Tibial nerve (tissue), 4 donors: ENCODE results near the gene EMD. TPM values are rescaled to one million over a fixed set of nuclear protein-coding genes. Genes with fewer than 3 reads are reported as not detected.

Experiments used
- DNase-seq, 2 donors: peaks; one replicate each; pipeline ENCODE4 v3.0.0-alpha.2; 2019; ENCODE audit warnings: low spot score in 2 of 2
- H3K27ac ChIP-seq, 4 donors: fragments of 200-600 bp; sonication (generic) in 3 of 4; one replicate each; pipeline ENCODE4 v1.5.1; 2017 to 2019; ENCODE audit warnings: mild to moderate bottlenecking in 1 of 4
- H3K27me3 ChIP-seq, 2 donors: fragments of 200-600 bp; sonication (generic) in 1 of 2; one replicate each; pipeline versions ENCODE4 v1.5.1 to v1.6.0; 2017 to 2019
- H3K36me3 ChIP-seq, 3 donors: fragments of 200-600 bp; sonication (generic); one replicate each; pipeline ENCODE4 v1.5.1; 2018 to 2019
- H3K4me1 ChIP-seq, 4 donors: fragments of 200-600 bp; sonication (generic) in 3 of 4; one replicate each; pipeline ENCODE4 v1.5.1; 2017 to 2019
- H3K4me3 ChIP-seq, 4 donors: fragments of 200-600 bp; sonication (generic) in 3 of 4; one replicate each; pipeline ENCODE4 v1.5.1; 2017 to 2019; ENCODE audit warnings: mild to moderate bottlenecking in 1 of 4, moderate library complexity in 1 of 4
- H3K9me3 ChIP-seq, 4 donors: fragments of 200-600 bp; sonication (generic) in 3 of 4; one replicate each; pipeline ENCODE4 v1.5.1; 2017 to 2019
- EP300 ChIP-seq, 2 donors: sonication (generic); formaldehyde crosslinking; IDR thresholded peaks; one replicate each; pipeline ENCODE4 v1.6.1; 2017; ENCODE audit warnings: antibody characterized with exemption in 2 of 2, mild to moderate bottlenecking in 1 of 2
- POLR2A ChIP-seq, 2 donors: fragments of 450-650 bp; IDR thresholded peaks; one replicate each; pipeline ENCODE4 v1.6.1; 2017; ENCODE audit warnings: antibody characterized with exemption in 2 of 2, mild to moderate bottlenecking in 2 of 2, moderate library complexity in 2 of 2
- WGBS, 2 donors: methylation state at CpG; one replicate each; pipeline ENCODE4 v1.1.5; 2018; 5-methylcytosine and 5-hydroxymethylcytosine counted together
- total RNA-seq, 4 donors: library from RNA; depleted of rRNA; stranded (reverse); fragments of >200 nt; gene quantifications; one replicate each; pipeline ENCODE4 v1.1.0, GENCODE V29; 2016
- TF ChIP-seq, protein P1 (sequence below), 5 experiments: fragments of 200-600 bp in 3 of 5; fragments of 450-650 bp in 2 of 5; sonication (generic) in 3 of 5; IDR thresholded peaks; one replicate each; pipeline ENCODE4 v1.5.1; 2016 to 2019; ENCODE audit warnings: antibody characterized with exemption in 5 of 5, mild to moderate bottlenecking in 3 of 5, moderate library complexity in 2 of 5

The EMD gene
- total RNA-seq, 4 donors from 2014 or later: 38.0 to 72.6 (median 46.7) TPM

- WGBS, 2 donors: 76 to 91% methylated on average over 5 to 10 of the region's 10 CpGs
- Histone ChIP-seq H3K27ac (peak overlapping the region in 1 of 4 donors; percentile 63), H3K27me3 (no peaks in the 10 kb centered on the region), H3K4me3 (no peak overlapping the region), H3K9me3 (no peaks in the 10 kb centered on the region), H3K4me1 (no peaks in the 10 kb centered on the region), H3K36me3 (peaks cover 0 to 20% (median 2%) of the 10 kb centered on the region in 3 donors)
- TF ChIP-seq POLR2A (IDR thresholded peaks at IDR 0.05) (no peak), EP300 (IDR thresholded peaks at IDR 0.05) (no peak)
- TF ChIP-seq, protein P1, sequence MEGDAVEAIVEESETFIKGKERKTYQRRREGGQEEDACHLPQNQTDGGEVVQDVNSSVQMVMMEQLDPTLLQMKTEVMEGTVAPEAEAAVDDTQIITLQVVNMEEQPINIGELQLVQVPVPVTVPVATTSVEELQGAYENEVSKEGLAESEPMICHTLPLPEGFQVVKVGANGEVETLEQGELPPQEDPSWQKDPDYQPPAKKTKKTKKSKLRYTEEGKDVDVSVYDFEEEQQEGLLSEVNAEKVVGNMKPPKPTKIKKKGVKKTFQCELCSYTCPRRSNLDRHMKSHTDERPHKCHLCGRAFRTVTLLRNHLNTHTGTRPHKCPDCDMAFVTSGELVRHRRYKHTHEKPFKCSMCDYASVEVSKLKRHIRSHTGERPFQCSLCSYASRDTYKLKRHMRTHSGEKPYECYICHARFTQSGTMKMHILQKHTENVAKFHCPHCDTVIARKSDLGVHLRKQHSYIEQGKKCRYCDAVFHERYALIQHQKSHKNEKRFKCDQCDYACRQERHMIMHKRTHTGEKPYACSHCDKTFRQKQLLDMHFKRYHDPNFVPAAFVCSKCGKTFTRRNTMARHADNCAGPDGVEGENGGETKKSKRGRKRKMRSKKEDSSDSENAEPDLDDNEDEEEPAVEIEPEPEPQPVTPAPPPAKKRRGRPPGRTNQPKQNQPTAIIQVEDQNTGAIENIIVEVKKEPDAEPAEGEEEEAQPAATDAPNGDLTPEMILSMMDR (IDR thresholded peaks at IDR 0.05): no peak
- no peak for DNase-seq
Observed at GRCh38 chrX:154420402-154420756, 41.3 kb downstream of the EMD start.

GRCh38 chrX:154426916-154427770 is 48.0 kb downstream of the EMD start:
- TF ChIP-seq, protein P1 (IDR thresholded peaks at IDR 0.05): no peak
- TF ChIP-seq EP300 (IDR thresholded peaks at IDR 0.05) (no peak), POLR2A (IDR thresholded peaks at IDR 0.05) (no peak)
- 84 to 90% methylated on average over 13 of the region's 13 CpGs for WGBS, 2 donors
- no peaks in the 10 kb centered on the region for H3K9me3 ChIP-seq
- no peak for DNase-seq
- H3K27ac ChIP-seq: peak overlapping the region in 2 of 4 donors; percentile 15 to 89
- H3K4me1 ChIP-seq: peaks cover 0 to 23% (median 0%) of the 10 kb centered on the region in 4 donors
- H3K27me3 ChIP-seq: no peaks in the 10 kb centered on the region
- H3K36me3 ChIP-seq: peaks cover 0 to 6% (median 0%) of the 10 kb centered on the region in 3 donors
- no peak overlapping the region for H3K4me3 ChIP-seq

DNA sequence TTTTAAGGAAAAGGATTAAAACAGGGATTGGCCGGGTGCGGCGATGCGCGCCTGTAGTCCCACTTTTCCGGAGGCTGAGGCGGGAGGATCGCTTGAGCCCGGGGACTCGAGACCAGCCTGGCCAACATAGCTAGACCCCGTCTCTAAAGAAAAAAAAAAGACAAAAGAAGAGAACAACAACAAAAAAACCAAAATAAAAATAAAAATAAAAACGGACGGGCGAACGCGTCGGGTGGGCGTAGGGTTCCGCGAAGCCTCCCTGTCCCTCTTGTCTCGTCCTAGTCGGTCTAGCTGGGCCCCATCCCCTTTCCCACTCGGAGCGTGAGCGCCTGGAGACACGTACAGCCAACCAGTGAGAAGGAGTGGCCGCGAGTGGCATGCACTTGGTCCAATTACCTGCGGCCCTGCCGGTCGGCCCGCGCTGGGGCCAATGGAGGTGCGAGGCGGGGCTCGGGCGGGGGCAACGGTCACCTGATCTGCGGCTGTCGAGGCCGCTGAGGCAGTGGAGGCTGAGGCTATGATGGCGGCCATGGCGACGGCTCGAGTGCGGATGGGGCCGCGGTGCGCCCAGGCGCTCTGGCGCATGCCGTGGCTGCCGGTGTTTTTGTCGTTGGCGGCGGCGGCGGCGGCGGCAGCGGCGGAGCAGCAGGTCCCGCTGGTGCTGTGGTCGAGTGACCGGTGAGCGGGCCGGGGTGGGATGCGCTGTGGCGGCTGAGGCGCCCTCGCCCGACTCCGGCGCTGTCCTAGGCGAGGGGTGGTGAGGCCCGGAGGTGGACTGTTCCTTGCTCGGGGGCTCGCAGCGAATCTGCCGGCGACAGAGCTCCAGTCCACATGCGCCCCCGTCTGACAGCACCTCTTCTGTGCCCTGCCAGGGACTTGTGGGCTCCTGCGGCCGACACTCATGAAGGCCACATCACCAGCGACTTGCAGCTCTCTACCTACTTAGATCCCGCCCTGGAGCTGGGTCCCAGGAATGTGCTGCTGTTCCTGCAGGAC is 49.4 kb downstream of the EMD start, which contains the start of gene ATP6AP1:
Gene ATP6AP1 (plus strand): TSS at position 502 of the 996 bp plus-strand sequence. CDS start 16 bp downstream, at position 518.
- H3K27ac ChIP-seq: peak within 1 kb of the TSS; percentile 79 to 94 (median 86)
- H3K4me3 ChIP-seq: peak within 1 kb of the TSS; percentile 60 to 85 (median 66)
- 24 to 48% methylated on average over 29 to 82 of the region's 87 CpGs for WGBS, 2 donors
- TF ChIP-seq, protein P1 (IDR thresholded peaks at IDR 0.05): peak in 1 of 5 experiments; percentile 32
- TF ChIP-seq EP300 (IDR thresholded peaks at IDR 0.05): peak in 1 of 2 donors; percentile 89
- peak in 1 of 2 donors; percentile 84 for TF ChIP-seq POLR2A (IDR thresholded peaks at IDR 0.05)
- peaks cover 0 to 19% (median 0%) of the 10 kb centered on the region in 3 donors for H3K36me3 ChIP-seq
- H3K27me3 ChIP-seq: no peaks in the 10 kb centered on the region
- peak; percentile 84 to 86 for DNase-seq
- H3K4me1 ChIP-seq: peaks cover 0 to 23% (median 0%) of the 10 kb centered on the region in 4 donors
- H3K9me3 ChIP-seq: no peaks in the 10 kb centered on the region

GRCh38 chrX:154429711-154430110 is 50.6 kb downstream of the EMD start:
- TF ChIP-seq, protein P1 (IDR thresholded peaks at IDR 0.05): no peak
- TF ChIP-seq POLR2A (IDR thresholded peaks at IDR 0.05): no peak
- no peak for TF ChIP-seq EP300 (IDR thresholded peaks at IDR 0.05)
- H3K9me3 ChIP-seq: no peaks in the 10 kb centered on the region
- peaks cover 0 to 23% (median 0%) of the 10 kb centered on the region in 4 donors for H3K4me1 ChIP-seq
- no peak for DNase-seq
- peaks cover 0 to 31% (median 0%) of the 10 kb centered on the region in 3 donors for H3K36me3 ChIP-seq
- no peaks in the 10 kb centered on the region for H3K27me3 ChIP-seq
- peak overlapping the region in 2 of 4 donors; percentile 89 to 94 for H3K27ac ChIP-seq
- 67 to 78% methylated on average over 2 of the region's 2 CpGs for WGBS, 2 donors
- peak overlapping the region in 2 of 4 donors; percentile 66 to 85 for H3K4me3 ChIP-seq
